ENCODE measurements around the gene EEF1A2.

Gene EEF1A2

GRCh38 chr20:63449796-63450730 is 48.8 kb downstream of the EEF1A2 start:
- TF ChIP-seq, protein P1, sequence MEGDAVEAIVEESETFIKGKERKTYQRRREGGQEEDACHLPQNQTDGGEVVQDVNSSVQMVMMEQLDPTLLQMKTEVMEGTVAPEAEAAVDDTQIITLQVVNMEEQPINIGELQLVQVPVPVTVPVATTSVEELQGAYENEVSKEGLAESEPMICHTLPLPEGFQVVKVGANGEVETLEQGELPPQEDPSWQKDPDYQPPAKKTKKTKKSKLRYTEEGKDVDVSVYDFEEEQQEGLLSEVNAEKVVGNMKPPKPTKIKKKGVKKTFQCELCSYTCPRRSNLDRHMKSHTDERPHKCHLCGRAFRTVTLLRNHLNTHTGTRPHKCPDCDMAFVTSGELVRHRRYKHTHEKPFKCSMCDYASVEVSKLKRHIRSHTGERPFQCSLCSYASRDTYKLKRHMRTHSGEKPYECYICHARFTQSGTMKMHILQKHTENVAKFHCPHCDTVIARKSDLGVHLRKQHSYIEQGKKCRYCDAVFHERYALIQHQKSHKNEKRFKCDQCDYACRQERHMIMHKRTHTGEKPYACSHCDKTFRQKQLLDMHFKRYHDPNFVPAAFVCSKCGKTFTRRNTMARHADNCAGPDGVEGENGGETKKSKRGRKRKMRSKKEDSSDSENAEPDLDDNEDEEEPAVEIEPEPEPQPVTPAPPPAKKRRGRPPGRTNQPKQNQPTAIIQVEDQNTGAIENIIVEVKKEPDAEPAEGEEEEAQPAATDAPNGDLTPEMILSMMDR (conservative IDR thresholded peaks at IDR 0.05; ENCODE audit: control insufficient read depth, insufficient read depth, low read depth, low read length), result no peak
- H3K4me3 ChIP-seq (ENCODE audit: control insufficient read depth, low read depth, low read length), result no peak overlapping the region
- DNase-seq (ENCODE audit: low read depth), result no peak

GRCh38 chr20:63449025-63449424 is 49.9 kb downstream of the EEF1A2 start:
- TF ChIP-seq, protein P1 (conservative IDR thresholded peaks at IDR 0.05; ENCODE audit: control insufficient read depth, insufficient read depth, low read depth, low read length), result no peak
- no peak for DNase-seq (ENCODE audit: low read depth)
- no peak overlapping the region for H3K4me3 ChIP-seq (ENCODE audit: control insufficient read depth, low read depth, low read length)

- TF ChIP-seq, protein P1 (conservative IDR thresholded peaks at IDR 0.05; ENCODE audit: control insufficient read depth, insufficient read depth, low read depth, low read length), result no peak
- DNase-seq (ENCODE audit: low read depth), result no peak
- no peak overlapping the region for H3K4me3 ChIP-seq (ENCODE audit: control insufficient read depth, low read depth, low read length)
Measured at GRCh38 chr20:63448031-63448430, 50.9 kb downstream of the EEF1A2 start.

GRCh38 chr20:63447320-63447719 is 51.6 kb downstream of the EEF1A2 start:
- TF ChIP-seq, protein P1 (conservative IDR thresholded peaks at IDR 0.05; ENCODE audit: control insufficient read depth, insufficient read depth, low read depth, low read length), result no peak
- H3K4me3 ChIP-seq (ENCODE audit: control insufficient read depth, low read depth, low read length), result no peak overlapping the region
- DNase-seq (ENCODE audit: low read depth), result no peak

DNA sequence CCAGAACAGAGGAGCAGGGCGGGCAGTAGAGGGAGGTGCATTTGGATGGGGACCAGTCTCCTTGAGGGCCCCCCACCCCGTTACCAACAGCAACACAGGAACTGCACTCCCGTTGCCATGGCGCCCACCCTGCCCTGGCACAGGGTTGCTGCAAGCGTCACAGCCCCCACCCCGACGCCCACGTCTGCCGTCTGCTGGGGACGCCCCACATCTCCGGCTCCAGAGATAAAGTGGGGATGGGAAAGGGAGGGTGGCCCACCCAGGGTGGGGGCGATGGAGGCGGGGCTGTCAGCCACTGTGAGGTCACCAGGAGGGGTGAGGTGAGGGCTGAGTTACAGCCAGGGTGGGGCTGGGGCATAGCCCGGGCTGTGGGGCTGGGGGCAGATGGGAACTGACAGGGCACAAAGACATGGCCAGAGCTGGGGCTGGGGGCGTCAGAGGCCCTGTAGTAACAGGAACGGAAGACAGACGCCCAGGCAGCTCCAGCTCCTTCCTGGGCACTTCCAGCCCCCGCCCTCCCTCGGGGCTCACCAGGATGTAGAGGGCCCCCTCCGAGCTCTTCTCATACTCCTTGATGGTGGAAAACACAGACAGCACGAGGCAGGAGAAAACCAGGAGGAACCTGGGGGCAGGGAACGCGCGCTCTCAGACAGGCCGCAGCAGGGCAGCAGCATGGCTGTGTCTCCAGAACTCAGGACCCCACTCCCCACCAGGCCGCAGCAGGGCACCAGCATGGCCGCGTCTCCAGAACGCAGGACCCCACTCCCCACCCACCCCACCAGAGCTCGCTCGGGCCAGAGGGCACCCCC is 52.5 kb downstream of the EEF1A2 start:
- TF ChIP-seq, protein P1 (conservative IDR thresholded peaks at IDR 0.05; ENCODE audit: control insufficient read depth, insufficient read depth, low read depth, low read length), result no peak
- DNase-seq (ENCODE audit: low read depth), result no peak
- H3K4me3 ChIP-seq (ENCODE audit: control insufficient read depth, low read depth, low read length), result no peak overlapping the region

DNA sequence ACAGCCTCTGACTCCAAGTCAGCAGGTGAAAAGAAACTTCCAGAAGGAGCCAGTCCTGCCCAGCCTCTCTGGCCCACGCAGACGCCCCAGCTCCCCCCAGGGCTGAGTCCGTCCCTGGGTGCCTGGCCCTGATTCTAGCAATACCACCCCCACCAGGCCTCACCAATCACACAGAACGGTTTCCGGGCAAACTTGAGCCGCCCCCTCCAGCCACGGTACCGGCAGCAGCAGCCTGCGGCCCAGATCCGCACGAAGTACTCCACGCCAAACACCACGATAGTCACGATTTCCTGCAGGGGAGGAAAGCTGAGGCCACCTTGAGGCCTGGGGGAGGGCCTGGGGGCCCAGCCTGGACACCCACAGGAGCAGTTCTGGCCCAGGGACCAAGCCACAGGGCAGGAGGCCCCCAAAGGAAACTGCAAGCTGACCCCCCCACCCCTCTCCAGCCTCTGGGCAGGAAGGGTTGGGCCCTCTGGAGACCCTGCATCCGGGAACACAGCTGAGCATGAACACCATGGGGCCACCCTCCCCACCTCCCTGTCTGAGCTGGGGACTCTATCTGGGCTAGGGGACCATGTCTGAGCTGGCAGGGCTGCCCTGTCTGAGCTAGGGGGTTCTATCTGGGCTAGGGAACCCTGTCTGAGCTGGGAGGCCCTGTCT is 53.7 kb downstream of the EEF1A2 start:
- H3K4me3 ChIP-seq (ENCODE audit: control insufficient read depth, low read depth, low read length), result no peak overlapping the region

More for the DNA sequence above, 53.7 kb downstream of the EEF1A2 start:
- TF ChIP-seq, protein P1 (conservative IDR thresholded peaks at IDR 0.05; ENCODE audit: control insufficient read depth, insufficient read depth, low read depth, low read length), result no peak
- no peak for DNase-seq (ENCODE audit: low read depth)

Data from fibroblast of mammary gland (primary cell).